DMS153 (cell line): ENCODE measurements around the gene GAA.
"Not testable (repeated sequence)": the region's sequence is repeated elsewhere in the genome, so short reads cannot be mapped to it uniquely, and the experiment has no call there.

Experiments used
- DNase-seq: peaks from one replicate; lab custom pipeline; 2025; lab: John Stamatoyannopoulos, UW

Gene GAA

DNA sequence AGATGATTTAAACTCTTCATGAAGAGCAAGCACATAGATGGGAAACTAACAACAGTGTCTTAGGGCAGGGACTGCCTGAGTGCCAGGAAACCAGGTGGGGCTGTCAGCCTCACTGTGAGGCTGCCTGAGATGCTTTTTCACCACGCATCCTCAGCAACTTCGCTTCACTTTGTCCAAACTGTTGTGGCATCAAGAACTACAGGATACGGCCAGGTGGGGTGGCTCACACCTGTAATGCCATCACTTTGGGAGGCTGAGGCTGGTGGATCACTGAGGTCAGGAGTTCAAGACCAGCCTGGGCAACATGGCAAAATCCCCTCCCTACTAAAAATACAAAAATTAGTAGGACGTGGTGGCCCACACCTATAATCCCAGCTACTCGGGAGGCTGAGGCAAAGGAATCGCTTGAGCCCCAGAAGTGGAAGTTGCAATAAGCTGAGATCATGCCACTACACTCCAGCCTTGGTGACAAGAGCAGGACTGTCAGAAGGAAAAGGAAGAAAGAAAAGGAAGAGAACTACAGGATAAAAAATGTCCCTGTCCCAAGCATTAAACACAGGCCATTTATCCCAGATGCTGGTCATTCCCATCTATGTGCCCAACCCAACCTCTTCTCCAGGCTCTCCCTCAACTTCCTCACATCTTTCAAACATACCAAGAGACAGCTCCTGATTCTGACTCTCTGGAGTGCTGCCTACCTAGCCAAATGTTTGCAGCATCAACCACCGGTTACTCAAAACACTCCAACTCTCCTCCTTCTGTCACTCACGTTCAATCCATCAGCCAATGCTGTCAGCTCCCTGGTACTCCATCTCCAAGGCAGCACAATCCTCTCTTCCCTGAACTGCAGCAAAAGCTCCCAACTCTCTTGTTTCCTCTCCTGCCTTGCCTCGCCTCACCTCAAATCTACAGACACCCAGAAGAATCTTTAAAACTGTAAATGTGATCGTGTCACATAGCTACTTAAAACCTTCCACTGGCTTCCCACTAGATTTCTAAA, 44.0 kb downstream of the GAA start:
- no peak for DNase-seq

GRCh38 chr17:80146121-80147034, 45.0 kb downstream of the GAA start:
- no peak for DNase-seq

GRCh38 chr17:80147035-80147822, 45.8 kb downstream of the GAA start, which contains the start of gene EIF4A3:
Gene EIF4A3 (minus strand): TSS chr17:80147128. CDS start chr17:80146961, 167 bp downstream.
- peak; percentile 98 for DNase-seq

GRCh38 chr17:80151333-80151732, 50.0 kb downstream of the GAA start:
- DNase-seq, result no peak

- DNase-seq, result no peak
Measured at GRCh38 chr17:80152081-80152702, 50.8 kb downstream of the GAA start.

DNA sequence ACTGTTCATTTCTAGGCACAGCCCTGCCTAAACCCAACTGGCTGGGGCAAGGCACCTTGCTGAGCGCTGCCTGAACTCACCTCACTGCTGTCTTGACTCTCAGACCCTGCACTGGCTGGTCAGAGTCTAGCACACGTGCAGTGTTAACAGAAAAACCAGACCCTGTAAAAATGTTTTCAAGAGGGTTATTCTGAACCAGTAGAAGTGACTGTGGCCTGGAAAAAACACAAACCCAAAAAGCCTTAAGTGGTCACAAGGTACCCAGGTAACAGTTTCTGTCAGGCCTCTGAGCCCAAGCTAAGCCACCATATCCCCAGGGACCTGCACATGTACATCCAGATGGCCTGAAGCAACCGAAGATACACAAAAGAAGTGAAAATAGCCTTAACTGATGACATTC, 51.6 kb downstream of the GAA start:
- DNase-seq, result no peak

GRCh38 chr17:80154166-80154565, 52.8 kb downstream of the GAA start:
- no peak for DNase-seq

DNA sequence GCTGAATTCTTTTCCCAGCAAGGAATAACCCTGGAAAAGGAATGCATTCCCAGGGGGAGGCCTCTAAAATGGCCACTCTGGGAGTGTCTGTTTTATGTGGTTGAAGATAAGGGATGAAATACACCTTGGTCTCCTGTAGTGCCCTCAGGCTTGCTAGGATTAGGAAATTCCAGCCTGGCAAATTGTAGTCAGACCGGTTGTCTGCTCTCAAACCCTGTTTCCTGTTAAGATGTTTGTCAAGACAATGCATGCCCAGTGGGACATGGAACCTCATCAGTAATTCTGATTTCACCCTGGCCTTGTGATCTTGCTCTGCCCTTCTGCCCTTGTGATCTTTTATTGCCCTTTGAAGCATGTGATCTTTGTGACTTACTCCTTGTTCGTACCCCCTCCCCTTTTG, 54.2 kb downstream of the GAA start:
- not testable (repeated sequence) for DNase-seq

DNA sequence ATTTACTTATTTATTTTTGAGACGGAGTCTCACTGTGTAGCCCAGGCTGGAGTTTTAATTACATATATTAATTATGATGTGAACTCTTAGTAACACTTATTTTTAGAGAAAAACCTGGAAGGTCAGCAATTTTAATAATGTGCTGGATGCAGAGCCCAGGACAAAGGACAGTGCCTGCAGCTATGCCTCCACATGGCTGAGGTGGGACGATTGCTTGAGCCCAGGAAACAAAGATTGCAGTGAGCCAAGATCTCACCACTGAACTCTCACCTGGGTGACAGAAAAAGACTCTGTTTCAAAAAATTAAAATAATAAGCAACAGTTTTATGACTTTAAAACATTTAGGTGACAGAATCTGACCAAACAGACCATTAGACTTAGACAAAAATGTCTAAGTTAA, 57.5 kb downstream of the GAA start:
- DNase-seq, result no peak

DNA sequence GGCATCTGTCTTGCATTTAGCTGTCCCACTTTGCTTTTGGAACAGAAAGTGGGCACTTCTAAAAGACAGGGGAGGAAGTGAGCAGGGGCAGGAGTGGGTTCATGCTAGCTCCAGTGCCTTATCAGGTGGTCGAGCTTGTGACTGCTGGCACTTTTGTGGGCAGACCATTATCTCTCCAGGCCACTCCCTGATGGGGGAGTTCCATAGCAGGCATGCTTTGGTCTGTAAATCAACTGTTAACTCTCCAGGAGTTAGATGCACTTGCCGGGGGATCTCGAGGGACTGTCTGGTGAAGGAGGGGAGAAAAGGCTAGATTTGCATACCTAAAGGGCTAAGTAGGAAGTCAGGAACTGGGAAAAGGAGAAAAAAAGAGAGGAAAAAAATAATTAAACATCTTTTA, 59.2 kb downstream of the GAA start:
- DNase-seq, result no peak

DNA sequence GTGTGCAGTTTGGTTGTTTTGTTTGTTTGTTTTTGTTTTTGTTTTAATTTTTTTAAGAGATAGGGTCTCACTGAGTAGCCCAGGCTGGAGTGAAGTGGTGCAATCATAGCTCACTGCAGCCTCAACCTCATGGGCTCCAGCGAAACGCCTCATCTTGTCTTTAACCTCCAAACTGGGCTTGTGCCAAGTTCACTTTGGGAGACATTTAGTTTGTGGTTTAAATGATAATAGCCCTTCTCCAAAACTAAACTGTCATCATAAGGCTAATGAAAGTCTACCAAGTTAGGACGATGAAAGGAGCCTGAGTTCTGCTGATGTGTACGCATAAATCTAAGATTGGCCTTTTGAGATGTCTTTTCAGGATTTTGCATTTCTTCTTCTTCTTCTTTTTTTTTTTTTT, 62.0 kb downstream of the GAA start:
- DNase-seq, result no peak

GRCh38 chr17:80164185-80164584, 62.8 kb downstream of the GAA start:
- DNase-seq, result no peak

GRCh38 chr17:80166446-80166845, 65.1 kb downstream of the GAA start:
- DNase-seq, result no peak

- no peak for DNase-seq
Measured at GRCh38 chr17:80168371-80168770, 67.0 kb downstream of the GAA start.

GRCh38 chr17:80169107-80169506, 67.7 kb downstream of the GAA start:
- DNase-seq, result no peak
